ENCODE data around the gene MXRA7. TPM values are rescaled to one million over a fixed set of nuclear protein-coding genes. Genes with fewer than 3 reads are reported as not detected.

Gene MXRA7
- total and polyA plus RNA-seq, 8 donors, result 41.4 to 209 (median 71.6) TPM

GRCh38 chr17:76727745-76728456, 17.1 kb upstream of the MXRA7 start:
- Histone ChIP-seq H3K9me3 (no peaks in the 10 kb centered on the region), H3K4me3 (peak overlapping the region; percentile 85 to 97 (median 90)), H3K27ac (peak overlapping the region; percentile 72 to 100 (median 100)), H3K27me3 (no peaks in the 10 kb centered on the region), H3K4me1 (peaks cover 39 to 83% (median 75%) of the 10 kb centered on the region in 4 donors), H3K36me3 (peaks cover 36 to 58% (median 51%) of the 10 kb centered on the region in 4 donors)
- intact Hi-C loops (cut with DNase I; ENCODE audit: low total_unique reads), result no loop called here
- DNase-seq, result peak in 1 of 2 donors; percentile 49
- no peak for TF ChIP-seq EP300 (IDR thresholded peaks at IDR 0.05)
- TF ChIP-seq POLR2A (IDR thresholded peaks at IDR 0.05), result no peak
- TF ChIP-seq POLR2AphosphoS5 (IDR thresholded peaks at IDR 0.05), result no peak
- no peak for TF ChIP-seq CTCF (IDR thresholded peaks at IDR 0.05)
- 23 to 44% (median 31%) methylated on average over 18 of the region's 18 CpGs for WGBS, 5 donors

- H3K36me3 ChIP-seq, result peaks cover 39 to 58% (median 51%) of the 10 kb centered on the region in 4 donors
- no peaks in the 10 kb centered on the region for H3K9me3 ChIP-seq
- peak within 1 kb of the TSS; percentile 98 to 100 (median 100) for H3K27ac ChIP-seq
- TF ChIP-seq EP300 (IDR thresholded peaks at IDR 0.05) (no peak), POLR2AphosphoS5 (IDR thresholded peaks at IDR 0.05) (peak; percentile 2 to 63 (median 42)), CTCF (IDR thresholded peaks at IDR 0.05) (peak in 5 of 7 experiments; percentile 54 to 72 (median 66))
- peaks cover 38 to 80% (median 72%) of the 10 kb centered on the region in 4 donors for H3K4me1 ChIP-seq
- DNase-seq, result peak; percentile 88 to 95
- peak within 1 kb of the TSS; percentile 85 to 97 (median 90) for H3K4me3 ChIP-seq
- intact Hi-C loops (cut with DNase I; ENCODE audit: low total_unique reads), result no loop called here
- H3K27me3 ChIP-seq, result no peaks in the 10 kb centered on the region
- 1 to 2% (median 1%) methylated on average over 33 to 71 of the region's 71 CpGs for WGBS, 5 donors
Measured at GRCh38 chr17:76726776-76727718, 16.3 kb upstream of the MXRA7 start, which contains the start of gene METTL23. Gene METTL23, plus strand, starts transcription at chr17:76726839. Its CDS starts 2,872 bp downstream, at chr17:76729711.

GRCh38 chr17:76726231-76726775, 15.5 kb upstream of the MXRA7 start, which contains the start of gene JMJD6:
Gene JMJD6, minus strand, starts transcription at chr17:76726606. Its CDS starts 131 bp downstream, at chr17:76726475.
- Histone ChIP-seq H3K9me3 (no peaks in the 10 kb centered on the region), H3K4me1 (peaks cover 38 to 80% (median 69%) of the 10 kb centered on the region in 4 donors), H3K27me3 (no peaks in the 10 kb centered on the region), H3K36me3 (peaks cover 40 to 58% (median 51%) of the 10 kb centered on the region in 4 donors), H3K4me3 (peak within 1 kb of the TSS; percentile 85 to 97 (median 90)), H3K27ac (peak within 1 kb of the TSS; percentile 98 to 100 (median 100))
- peak; percentile 86 to 95 (median 91) for TF ChIP-seq POLR2AphosphoS5 (IDR thresholded peaks at IDR 0.05)
- TF ChIP-seq EP300 (IDR thresholded peaks at IDR 0.05), result no peak
- peak in 2 of 4 donors; percentile 86 to 96 for TF ChIP-seq POLR2A (IDR thresholded peaks at IDR 0.05)
- intact Hi-C loops (cut with DNase I; ENCODE audit: low total_unique reads), result no loop called here
- 0 to 1% (median 0%) methylated on average over 17 to 60 of the region's 60 CpGs for WGBS, 5 donors
- DNase-seq, result peak; percentile 97 to 99

GRCh38 chr17:76725580-76726230, 14.9 kb upstream of the MXRA7 start:
- H3K4me1 ChIP-seq, result peaks cover 38 to 81% (median 67%) of the 10 kb centered on the region in 4 donors
- intact Hi-C loops (cut with DNase I; ENCODE audit: low total_unique reads), result no loop called here
- peak; percentile 73 to 91 for DNase-seq
- TF ChIP-seq POLR2AphosphoS5 (IDR thresholded peaks at IDR 0.05), result peak in 1 of 3 donors; percentile 25
- no peak for TF ChIP-seq EP300 (IDR thresholded peaks at IDR 0.05)
- TF ChIP-seq CTCF (IDR thresholded peaks at IDR 0.05), result no peak
- TF ChIP-seq POLR2A (IDR thresholded peaks at IDR 0.05), result no peak
- H3K9me3 ChIP-seq, result no peaks in the 10 kb centered on the region
- 1 to 6% (median 3%) methylated on average over 20 to 38 of the region's 38 CpGs for WGBS, 5 donors
- peak overlapping the region; percentile 98 to 100 (median 100) for H3K27ac ChIP-seq
- peak overlapping the region; percentile 85 to 97 (median 90) for H3K4me3 ChIP-seq
- H3K36me3 ChIP-seq, result peaks cover 42 to 59% (median 52%) of the 10 kb centered on the region in 4 donors
- no peaks in the 10 kb centered on the region for H3K27me3 ChIP-seq

All from stomach (tissue), 9 donors.